BLaER1 treated with 17β-estradiol and CSF1 and Interleukin-3, amounts not matched to agents 10 nM and 100 nM (cell line): ENCODE results near the gene TUFM.
"Not testable (repeated sequence)": the region's sequence is repeated elsewhere in the genome, so short reads cannot be mapped to it uniquely, and the experiment has no call there.

Source experiments
- H3K27ac ChIP-seq, 11 experiments: shearing (Covaris generic); formaldehyde crosslinking; 2 replicates each; pipeline ENCODE4 v1.8.1; 2022
- H3K27me3 ChIP-seq, 11 experiments: shearing (Covaris generic); formaldehyde crosslinking; 2 replicates each; pipeline ENCODE4 v1.8.1; 2022
- H3K36me3 ChIP-seq, 11 experiments: shearing (Covaris generic); formaldehyde crosslinking; 2 replicates each; pipeline ENCODE4 v1.8.1; 2022
- H3K4me1 ChIP-seq, 10 experiments: shearing (Covaris generic); formaldehyde crosslinking; 2 replicates each; pipeline ENCODE4 v1.8.1; 2022
- H3K4me2 ChIP-seq, 11 experiments: shearing (Covaris generic); formaldehyde crosslinking; 2 replicates each; pipeline ENCODE4 v1.8.1; 2022
- H3K4me3 ChIP-seq, 10 experiments: shearing (Covaris generic); formaldehyde crosslinking; 2 replicates each; pipeline ENCODE4 v1.8.1; 2022
- H3K9ac ChIP-seq, 11 experiments: shearing (Covaris generic); formaldehyde crosslinking; 2 replicates each; pipeline ENCODE4 v1.8.1; 2022
- H3K9me3 ChIP-seq, 11 experiments: shearing (Covaris generic); formaldehyde crosslinking; replicated peaks in 1 of 11; 2 replicates each; pipeline ENCODE4 v1.8.1; 2022
- H4K20me1 ChIP-seq, 11 experiments: shearing (Covaris generic); formaldehyde crosslinking; 2 replicates each; pipeline ENCODE4 v1.8.1; 2022
- Cebpa-rat ChIP-seq, 11 experiments: shearing (Covaris generic); IDR thresholded peaks; 2 replicates each; pipeline ENCODE4 v1.8.1; 2022

Gene TUFM

DNA sequence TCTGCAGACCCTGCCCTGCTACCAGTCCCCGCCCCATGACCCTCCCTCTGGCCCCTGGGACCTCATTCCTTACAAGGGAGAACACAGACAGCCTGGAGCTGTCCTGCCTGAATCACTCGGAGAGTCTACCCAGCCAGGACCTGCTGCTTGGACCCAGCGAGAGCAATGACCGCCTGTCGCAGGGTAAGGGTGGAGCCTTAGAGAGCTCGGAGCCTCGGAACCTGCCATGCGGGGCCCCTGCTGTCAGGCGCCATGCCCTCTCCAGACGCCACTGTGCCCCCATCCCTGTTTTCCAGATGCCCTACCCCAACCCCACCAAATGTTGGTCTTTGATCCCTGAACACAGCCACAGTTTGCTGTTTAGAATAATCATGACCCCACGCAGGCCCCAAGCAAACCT, 23.1 kb upstream of the TUFM start:
- H3K27me3 ChIP-seq = no peaks in the 10 kb centered on the region
- peaks cover 72 to 89% (median 81%) of the 10 kb centered on the region in 11 experiments for H3K36me3 ChIP-seq
- no peak for TF ChIP-seq Cebpa-rat (IDR thresholded peaks at IDR 0.05)

DNA sequence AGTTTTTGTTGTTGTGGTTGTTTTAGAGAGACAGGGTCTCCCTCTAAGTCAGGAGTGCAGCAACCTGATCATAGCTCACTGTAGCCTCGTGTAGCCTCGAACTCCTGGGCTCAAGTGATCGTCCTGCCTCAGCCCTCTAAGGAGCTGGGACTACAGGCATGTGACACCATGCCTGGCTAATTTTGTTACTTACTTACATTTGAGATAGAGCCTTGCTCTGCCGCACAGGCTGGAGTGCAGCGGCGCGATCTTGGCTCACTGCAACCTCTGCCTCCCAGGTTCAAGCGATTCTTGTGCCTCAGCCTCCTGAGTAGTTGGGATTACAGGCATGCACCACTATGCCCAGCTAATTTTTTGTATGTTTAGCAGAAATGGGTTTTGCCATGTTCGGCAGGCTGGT, 21.5 kb upstream of the TUFM start:
- H3K4me3 ChIP-seq, H3K27me3 ChIP-seq, H3K9me3 ChIP-seq, H3K4me2 ChIP-seq, H3K27ac ChIP-seq: not testable (repeated sequence)
- peaks cover 10 to 82% (median 51%) of the 10 kb centered on the region in 11 experiments; a peak in 21 of 22 replicates for H4K20me1 ChIP-seq
- peaks cover 61 to 74% (median 66%) of the 10 kb centered on the region in 11 experiments for H3K36me3 ChIP-seq
- peak overlapping the region in 1 of 11 experiments; percentile 15; a peak in 2 of 22 replicates for H3K9ac ChIP-seq
- H3K4me1 ChIP-seq = peaks cover 15 to 28% (median 22%) of the 10 kb centered on the region in 10 experiments

More for the DNA sequence above, 23.1 kb upstream of the TUFM start:
- H4K20me1 ChIP-seq = peaks cover 19 to 96% (median 57%) of the 10 kb centered on the region in 11 experiments; a peak in 21 of 22 replicates
- H3K27ac ChIP-seq = no peak overlapping the region
- H3K9me3 ChIP-seq = no peaks in the 10 kb centered on the region
- no peak overlapping the region for H3K4me3 ChIP-seq
- no peak overlapping the region for H3K4me2 ChIP-seq
- H3K4me1 ChIP-seq = peaks cover 16 to 29% (median 25%) of the 10 kb centered on the region in 10 experiments
- H3K9ac ChIP-seq = no peak overlapping the region

DNA sequence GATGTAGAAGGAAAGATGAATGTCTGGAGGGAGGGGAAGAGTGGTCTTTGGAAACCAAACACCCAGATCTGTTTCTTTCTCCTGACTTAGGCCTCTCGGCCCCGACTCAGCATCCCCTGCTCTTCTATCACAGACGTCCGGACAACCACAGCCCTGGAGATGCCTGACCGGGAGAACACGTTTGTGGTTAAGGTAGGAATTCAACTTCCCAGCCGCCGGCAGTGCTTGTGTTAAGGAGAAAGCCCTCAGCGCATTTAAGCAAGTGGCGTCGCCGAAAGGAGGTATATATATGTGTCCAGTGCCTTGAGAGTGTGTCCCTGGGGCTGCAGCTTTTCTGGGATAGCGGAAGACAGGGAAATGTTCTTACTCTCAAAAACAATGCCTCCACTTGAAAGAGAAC, 21.1 kb upstream of the TUFM start:
- Histone ChIP-seq H3K9ac (peak overlapping the region in 6 of 11 experiments; percentile 1 to 65 (median 50); a peak in 6 of 22 replicates), H3K27ac (0 out of 22 replicates have a peak overlapping the region, but pooled peaks of 2 of the 11 experiments have one; percentile 5 to 27), H3K27me3 (no peaks in the 10 kb centered on the region), H3K4me3 (no peak overlapping the region), H3K36me3 (peaks cover 56 to 70% (median 61%) of the 10 kb centered on the region in 11 experiments), H3K9me3 (no peaks in the 10 kb centered on the region), H3K4me1 (peaks cover 17 to 32% (median 26%) of the 10 kb centered on the region in 10 experiments), H4K20me1 (peaks cover 10 to 78% (median 51%) of the 10 kb centered on the region in 11 experiments; a peak in 21 of 22 replicates), H3K4me2 (no peak overlapping the region)
- TF ChIP-seq Cebpa-rat (IDR thresholded peaks at IDR 0.05) = no peak

DNA sequence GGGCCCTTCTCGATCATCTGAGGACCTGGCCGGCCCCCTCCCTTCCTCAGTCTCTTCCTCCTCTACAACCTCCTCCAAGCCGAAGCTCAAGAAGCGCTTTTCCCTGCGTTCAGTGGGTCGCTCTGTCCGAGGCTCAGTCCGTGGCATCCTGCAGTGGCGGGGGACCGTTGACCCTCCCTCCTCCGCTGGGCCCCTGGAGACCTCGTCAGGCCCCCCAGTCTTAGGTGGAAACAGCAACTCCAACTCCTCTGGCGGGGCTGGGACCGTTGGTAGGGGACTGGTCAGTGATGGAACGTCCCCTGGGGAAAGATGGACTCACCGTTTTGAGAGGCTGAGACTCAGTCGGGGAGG, 20.3 kb upstream of the TUFM start:
- peaks cover 48 to 61% (median 53%) of the 10 kb centered on the region in 11 experiments for H3K36me3 ChIP-seq
- peaks cover 25 to 40% (median 33%) of the 10 kb centered on the region in 10 experiments for H3K4me1 ChIP-seq

DNA sequence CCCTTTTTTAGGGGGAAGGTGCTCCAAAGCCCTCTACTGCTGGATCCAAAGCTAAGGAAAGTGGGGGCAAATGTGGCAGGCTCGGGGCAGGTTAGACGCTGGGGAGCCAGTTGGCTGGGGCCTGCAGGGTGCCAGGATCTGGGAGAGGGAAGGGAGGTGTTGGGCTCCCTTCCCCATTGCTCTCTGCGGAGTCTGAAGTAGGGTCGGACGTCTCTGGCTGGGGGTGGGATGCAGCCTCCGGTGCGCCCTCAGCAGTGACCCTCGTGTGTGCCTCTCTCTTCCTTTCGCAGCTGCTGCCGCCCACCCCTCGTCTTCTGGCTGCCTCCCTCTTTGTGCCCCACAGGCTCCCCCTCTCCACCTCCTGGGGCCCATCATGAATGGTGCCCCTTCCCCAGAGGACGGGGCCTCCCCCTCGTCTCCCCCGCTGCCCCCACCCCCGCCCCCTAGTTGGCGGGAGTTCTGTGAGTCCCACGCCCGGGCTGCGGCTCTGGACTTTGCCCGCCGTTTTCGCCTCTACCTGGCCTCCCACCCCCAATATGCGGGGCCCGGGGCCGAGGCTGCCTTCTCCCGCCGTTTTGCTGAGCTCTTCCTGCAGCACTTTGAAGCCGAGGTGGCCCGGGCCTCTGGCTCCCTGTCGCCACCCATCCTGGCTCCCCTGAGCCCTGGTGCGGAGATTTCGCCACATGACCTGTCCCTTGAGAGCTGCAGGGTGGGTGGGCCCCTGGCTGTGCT, 19.7 kb upstream of the TUFM start:
- peak overlapping the region; percentile 87 to 97 (median 96) for H3K4me2 ChIP-seq
- H3K27ac ChIP-seq = peak overlapping the region in 6 of 11 experiments; percentile 34 to 100 (median 96); a peak in 7 of 22 replicates
- H3K27me3 ChIP-seq = no peaks in the 10 kb centered on the region
- H3K4me3 ChIP-seq = peak overlapping the region in 7 of 10 experiments; percentile 86 to 95 (median 91); a peak in 5 of 20 replicates
- H3K9me3 ChIP-seq = no peaks in the 10 kb centered on the region
- H3K9ac ChIP-seq = peak overlapping the region; percentile 88 to 100 (median 97); a peak in 19 of 22 replicates
- no peak for TF ChIP-seq Cebpa-rat (IDR thresholded peaks at IDR 0.05)
- peaks cover 25 to 44% (median 35%) of the 10 kb centered on the region in 10 experiments for H3K4me1 ChIP-seq
- peaks cover 43 to 56% (median 48%) of the 10 kb centered on the region in 11 experiments for H3K36me3 ChIP-seq
- H4K20me1 ChIP-seq = peaks cover 10 to 65% (median 50%) of the 10 kb centered on the region in 11 experiments; a peak in 21 of 22 replicates

More for the DNA sequence above, 20.3 kb upstream of the TUFM start:
- Histone ChIP-seq H3K9me3 (no peaks in the 10 kb centered on the region), H3K9ac (peak overlapping the region in 8 of 11 experiments; percentile 21 to 65 (median 53); a peak in 13 of 22 replicates), H3K27me3 (no peaks in the 10 kb centered on the region), H3K27ac (peak overlapping the region in 4 of 11 experiments; percentile 5 to 35 (median 28); a peak in 5 of 22 replicates), H3K4me3 (no peak overlapping the region), H4K20me1 (peaks cover 10 to 70% (median 50%) of the 10 kb centered on the region in 11 experiments; a peak in 21 of 22 replicates), H3K4me2 (peak overlapping the region in 8 of 11 experiments; percentile 9 to 96 (median 34); a peak in 9 of 22 replicates)
- TF ChIP-seq Cebpa-rat (IDR thresholded peaks at IDR 0.05) = no peak

DNA sequence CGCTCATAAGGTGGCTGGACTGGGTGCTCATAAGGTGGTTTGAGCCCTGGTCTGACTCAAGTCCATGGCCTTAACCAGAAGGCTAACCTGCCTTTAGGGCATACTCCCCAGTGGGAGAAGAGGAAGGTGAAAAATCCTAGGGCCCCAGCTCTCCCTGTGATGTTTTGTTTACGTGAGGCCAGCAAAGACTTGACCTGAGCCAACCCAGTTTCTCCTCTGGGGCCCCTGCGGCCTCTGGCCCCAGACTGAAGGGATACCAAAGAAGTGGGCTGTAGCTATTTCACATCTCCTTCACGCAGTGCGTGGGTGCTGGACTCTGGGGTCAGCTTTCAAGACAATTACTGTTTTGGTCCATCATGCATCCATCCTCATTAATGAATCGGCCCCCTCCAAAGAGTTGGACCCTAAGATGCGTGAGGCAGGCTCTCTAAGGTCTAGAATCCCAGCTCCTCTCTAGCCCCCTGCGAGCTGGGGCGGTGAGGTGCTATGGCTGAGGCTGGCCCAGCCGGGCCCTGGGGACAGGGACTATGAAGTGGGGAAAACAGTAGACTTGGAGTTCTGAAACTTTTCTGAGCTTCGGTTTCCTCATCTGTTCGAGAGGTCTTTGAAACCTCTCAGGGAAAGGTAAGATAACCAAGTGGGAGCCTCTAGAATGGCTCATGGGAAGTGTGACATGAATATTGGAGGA, 19.0 kb upstream of the TUFM start:
- Histone ChIP-seq H3K27ac (peak overlapping the region in 9 of 11 experiments; percentile 7 to 100 (median 98); a peak in 13 of 22 replicates), H3K4me3 (peak overlapping the region; percentile 71 to 95 (median 88))

DNA sequence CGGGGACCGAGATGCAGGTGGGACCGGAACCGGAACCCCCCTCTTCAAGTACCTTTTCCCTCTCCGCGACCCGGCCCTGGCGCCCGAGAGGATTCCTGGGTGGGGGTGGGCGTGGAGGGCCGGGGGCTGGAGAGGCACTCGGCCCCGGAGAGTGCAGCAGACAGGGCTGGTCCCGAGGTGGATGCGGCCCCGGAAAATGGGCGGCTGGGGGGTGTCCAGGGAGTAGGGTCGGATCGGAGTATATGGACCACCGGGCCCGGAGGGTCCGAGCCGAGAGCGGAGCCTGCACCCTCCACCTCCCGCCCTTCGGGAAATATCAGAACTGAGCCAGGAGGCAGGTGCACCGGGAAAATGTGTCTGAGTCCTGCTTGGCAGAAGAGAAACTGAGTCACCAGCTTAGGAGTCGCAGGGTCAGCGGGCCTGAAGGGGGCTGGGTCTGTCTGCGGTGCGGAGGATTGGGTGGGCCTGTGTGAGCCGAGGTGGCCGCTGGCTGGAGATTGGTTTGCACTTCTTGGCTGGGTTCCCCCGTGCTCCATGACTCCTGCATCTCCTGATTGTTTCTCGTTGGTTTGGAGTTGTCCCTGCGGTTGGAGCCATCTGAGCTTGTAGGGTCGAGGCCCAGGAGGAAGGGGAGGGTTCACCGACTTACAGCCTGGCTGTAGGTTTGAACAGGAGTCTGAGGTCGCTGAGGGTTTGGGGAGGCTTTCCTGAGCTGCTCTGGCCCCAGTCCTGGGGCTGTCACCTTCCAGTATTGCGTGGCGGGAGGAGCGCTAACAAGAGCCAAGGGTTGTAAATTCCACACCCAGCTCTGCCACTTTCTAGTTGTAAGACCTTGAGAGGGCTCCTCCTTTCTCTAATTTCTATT, 18.0 kb upstream of the TUFM start:
- Histone ChIP-seq H3K4me2 (peak overlapping the region; percentile 87 to 97 (median 96)), H3K4me1 (peaks cover 26 to 55% (median 36%) of the 10 kb centered on the region in 10 experiments), H4K20me1 (peaks cover 10 to 48% (median 36%) of the 10 kb centered on the region in 11 experiments; a peak in 21 of 22 replicates), H3K9ac (peak overlapping the region; percentile 88 to 100 (median 97)), H3K9me3 (no peaks in the 10 kb centered on the region), H3K36me3 (peaks cover 26 to 39% (median 31%) of the 10 kb centered on the region in 11 experiments), H3K27ac (peak overlapping the region; percentile 83 to 100 (median 98)), H3K27me3 (no peaks in the 10 kb centered on the region), H3K4me3 (peak overlapping the region; percentile 71 to 95 (median 88))
- no peak for TF ChIP-seq Cebpa-rat (IDR thresholded peaks at IDR 0.05)

More for the DNA sequence above, 19.0 kb upstream of the TUFM start:
- Histone ChIP-seq H3K36me3 (peaks cover 36 to 49% (median 41%) of the 10 kb centered on the region in 11 experiments), H3K9ac (peak overlapping the region; percentile 88 to 100 (median 97)), H3K27me3 (no peaks in the 10 kb centered on the region), H3K4me2 (peak overlapping the region; percentile 87 to 97 (median 96)), H3K9me3 (no peaks in the 10 kb centered on the region), H3K4me1 (peaks cover 26 to 46% (median 35%) of the 10 kb centered on the region in 10 experiments), H4K20me1 (peaks cover 10 to 57% (median 46%) of the 10 kb centered on the region in 11 experiments; a peak in 21 of 22 replicates)
- no peak for TF ChIP-seq Cebpa-rat (IDR thresholded peaks at IDR 0.05)

DNA sequence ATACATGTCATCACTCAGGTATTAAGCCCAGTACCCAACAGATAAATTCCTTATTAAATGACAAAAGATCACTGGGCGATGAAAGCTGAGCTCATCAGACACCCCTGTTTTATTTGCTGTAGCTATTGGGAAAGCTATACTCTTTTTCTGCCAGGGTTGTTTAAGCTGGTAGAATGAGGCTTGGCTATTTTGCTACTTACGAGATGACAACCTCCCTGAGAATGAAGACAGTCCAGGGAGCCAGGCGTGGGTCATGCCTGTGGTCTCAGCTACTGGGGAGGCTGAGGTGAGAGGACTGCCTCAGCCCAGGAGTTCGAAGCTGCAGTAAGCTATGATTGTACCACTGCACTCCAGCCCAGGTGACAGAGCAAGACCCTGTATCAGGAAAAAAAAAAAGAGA, 13.2 kb upstream of the TUFM start:
- H3K9me3 ChIP-seq = no peaks in the 10 kb centered on the region
- peaks cover 0 to 8% (median 0%) of the 10 kb centered on the region in 11 experiments; a peak in 3 of 22 replicates for H3K36me3 ChIP-seq
- H3K4me2 ChIP-seq = peak overlapping the region in 2 of 11 experiments; percentile 7 to 21; a peak in 2 of 22 replicates
- peak overlapping the region in 5 of 11 experiments; percentile 2 to 56 (median 31); a peak in 6 of 22 replicates for H3K27ac ChIP-seq
- peak overlapping the region in 4 of 11 experiments; percentile 9 to 32 (median 22); a peak in 2 of 22 replicates for H3K9ac ChIP-seq
- peaks cover 0 to 4% (median 3%) of the 10 kb centered on the region in 11 experiments; a peak in 12 of 22 replicates for H4K20me1 ChIP-seq
- peaks cover 11 to 53% (median 14%) of the 10 kb centered on the region in 10 experiments for H3K4me1 ChIP-seq
- no peak for TF ChIP-seq Cebpa-rat (IDR thresholded peaks at IDR 0.05)
- no peak overlapping the region for H3K4me3 ChIP-seq
- H3K27me3 ChIP-seq = no peaks in the 10 kb centered on the region
